H1 (cell line): ENCODE data around the gene REPS2. TPM values are rescaled to one million over a fixed set of nuclear protein-coding genes. Genes with fewer than 3 reads are reported as not detected.

Experiments
- KDM1A ChIP-seq: fragments of 200-600, 300-600 bp; sonication (generic); IDR thresholded peaks from 2 replicates; pipeline ENCODE4 v1.7.1; 2016; ENCODE audit warnings: mild to moderate bottlenecking, low read length, borderline replicate concordance
- KDM5A ChIP-seq: fragments of 200-600 bp; IDR thresholded peaks from 2 replicates; pipeline ENCODE4 v1.7.1; 2012; ENCODE audit warnings: mild to moderate bottlenecking, low read length, inconsistent platforms, mixed read lengths
- RAD21 ChIP-seq, 2 experiments: IDR thresholded peaks in 1 of 2; conservative IDR thresholded peaks in 1 of 2; 2 replicates each; pipeline ENCODE4 v1.6.1; 2011; ENCODE audit warnings: low read depth in 2 of 2, low read length in 2 of 2, improper control_type of control experiment in 1 of 2, inconsistent platforms in 1 of 2, mild to moderate bottlenecking in 1 of 2, moderate library complexity in 1 of 2
- RFX5 ChIP-seq: IDR thresholded peaks from 2 replicates; pipeline ENCODE4 v1.6.1; 2011; ENCODE audit warnings: low read depth, low read length, improper control_type of control experiment, borderline replicate concordance
- TAF1 ChIP-seq: IDR thresholded peaks from 2 replicates; pipeline ENCODE4 v1.6.1; 2011; ENCODE audit warnings: mild to moderate bottlenecking, low read depth, low read length
- TCF12 ChIP-seq: IDR thresholded peaks from 2 replicates; pipeline ENCODE4 v1.6.1; 2011; ENCODE audit warnings: low read depth, mild to moderate bottlenecking, low read length
- polyA plus RNA-seq, 7 experiments: library from polyadenylated mRNA; depleted of rRNA in 3 of 7; stranded (reverse) in 5 of 7; unstranded in 2 of 7; fragments of >200 nt in 5 of 7; fragments of 200-250 nt in 2 of 7; gene quantifications; 1 replicate in 5 of 7; 2 replicates in 1 of 7; 4 replicates in 1 of 7; pipeline versions ENCODE4 v1.2.1 to v1.2.3, GENCODE V29; 2011 to 2013; ENCODE audit warnings: missing spikeins in 2 of 7, mixed read lengths in 2 of 7
- total RNA-seq: library from RNA; stranded (reverse); fragmentation: NEBNext Ultra II Directional; extraction: Animal tissue kit (Norgen Biotek cat#: 25700); gene quantifications from 2 replicates; pipeline ENCODE4 v1.2.1, GENCODE V29; 2021

The REPS2 gene
- total and polyA plus RNA-seq, 2 of the 8 experiments (the other 6 are each of a cell fraction or from before 2014, with no cell fraction given), result 0.79 to 4.3 TPM

- TF ChIP-seq RAD21 (IDR thresholded peaks at IDR 0.05 in 1 of 2, conservative IDR thresholded peaks at IDR 0.05 in 1 of 2; ENCODE audit: low read depth in 2 of 2, low read length in 2 of 2), result no peak
- no peak for TF ChIP-seq RFX5
- TF ChIP-seq KDM5A, result no peak
- no peak for TF ChIP-seq TCF12
- TF ChIP-seq KDM1A, result no peak
- TF ChIP-seq TAF1, result no peak
- TF ChIP-seq, all 59 proteins: peak for 0
These were observed 29.3 kb upstream of the REPS2 start (continued) for GRCh38 chrX:16917120-16917519.
